Esophagus squamous epithelium (tissue), 4 donors: ENCODE results near the gene MAP2K6.

ENCODE experiments used
- POLR2A ChIP-seq, 4 donors: fragments of 450-650 bp; IDR thresholded peaks; one replicate each; pipeline ENCODE4 v1.6.1; 2017; ENCODE audit warnings: antibody characterized with exemption in 4 of 4, mild to moderate bottlenecking in 4 of 4, moderate library complexity in 3 of 4
- TF ChIP-seq, protein P1 (sequence below), 6 experiments: fragments of 450-650 bp in 4 of 6; fragments of 200-600 bp in 2 of 6; sonication (generic) in 2 of 6; IDR thresholded peaks; one replicate each; pipeline ENCODE4 v1.5.1; 2016 to 2019; ENCODE audit warnings: antibody characterized with exemption in 6 of 6, mild to moderate bottlenecking in 4 of 6, moderate library complexity in 4 of 6

- TF ChIP-seq, protein P1, sequence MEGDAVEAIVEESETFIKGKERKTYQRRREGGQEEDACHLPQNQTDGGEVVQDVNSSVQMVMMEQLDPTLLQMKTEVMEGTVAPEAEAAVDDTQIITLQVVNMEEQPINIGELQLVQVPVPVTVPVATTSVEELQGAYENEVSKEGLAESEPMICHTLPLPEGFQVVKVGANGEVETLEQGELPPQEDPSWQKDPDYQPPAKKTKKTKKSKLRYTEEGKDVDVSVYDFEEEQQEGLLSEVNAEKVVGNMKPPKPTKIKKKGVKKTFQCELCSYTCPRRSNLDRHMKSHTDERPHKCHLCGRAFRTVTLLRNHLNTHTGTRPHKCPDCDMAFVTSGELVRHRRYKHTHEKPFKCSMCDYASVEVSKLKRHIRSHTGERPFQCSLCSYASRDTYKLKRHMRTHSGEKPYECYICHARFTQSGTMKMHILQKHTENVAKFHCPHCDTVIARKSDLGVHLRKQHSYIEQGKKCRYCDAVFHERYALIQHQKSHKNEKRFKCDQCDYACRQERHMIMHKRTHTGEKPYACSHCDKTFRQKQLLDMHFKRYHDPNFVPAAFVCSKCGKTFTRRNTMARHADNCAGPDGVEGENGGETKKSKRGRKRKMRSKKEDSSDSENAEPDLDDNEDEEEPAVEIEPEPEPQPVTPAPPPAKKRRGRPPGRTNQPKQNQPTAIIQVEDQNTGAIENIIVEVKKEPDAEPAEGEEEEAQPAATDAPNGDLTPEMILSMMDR (IDR thresholded peaks at IDR 0.05), result no peak
- no peak for TF ChIP-seq POLR2A (IDR thresholded peaks at IDR 0.05)
Observed at GRCh38 chr17:69560987-69561441, 146.5 kb downstream of the MAP2K6 start.
